ENCODE data around the gene LARP1B.
"Not testable (repeated sequence)": the region's sequence is repeated elsewhere in the genome, so short reads cannot be mapped to it uniquely, and the experiment has no call there.

DNA sequence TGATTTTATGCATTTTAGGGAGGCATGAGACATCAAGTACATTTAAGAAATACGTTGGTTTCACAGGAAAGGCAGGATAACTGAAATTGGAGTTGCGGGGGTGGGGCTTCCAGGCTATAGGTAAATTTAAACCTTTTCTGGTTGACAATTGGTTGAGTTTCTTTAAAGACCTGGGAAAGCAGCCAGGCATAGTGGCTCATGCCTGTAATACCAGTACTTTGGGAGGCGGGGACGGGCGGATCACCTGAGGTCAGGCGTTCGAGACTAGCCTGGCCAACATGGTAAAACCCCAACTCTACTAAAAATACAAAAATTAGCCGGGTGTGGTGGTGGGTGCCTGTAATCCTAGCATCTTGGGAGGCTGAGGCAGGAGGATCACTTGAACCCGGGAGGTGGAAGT is 6.2 kb upstream of the LARP1B start:
- TF ChIP-seq, protein P1, sequence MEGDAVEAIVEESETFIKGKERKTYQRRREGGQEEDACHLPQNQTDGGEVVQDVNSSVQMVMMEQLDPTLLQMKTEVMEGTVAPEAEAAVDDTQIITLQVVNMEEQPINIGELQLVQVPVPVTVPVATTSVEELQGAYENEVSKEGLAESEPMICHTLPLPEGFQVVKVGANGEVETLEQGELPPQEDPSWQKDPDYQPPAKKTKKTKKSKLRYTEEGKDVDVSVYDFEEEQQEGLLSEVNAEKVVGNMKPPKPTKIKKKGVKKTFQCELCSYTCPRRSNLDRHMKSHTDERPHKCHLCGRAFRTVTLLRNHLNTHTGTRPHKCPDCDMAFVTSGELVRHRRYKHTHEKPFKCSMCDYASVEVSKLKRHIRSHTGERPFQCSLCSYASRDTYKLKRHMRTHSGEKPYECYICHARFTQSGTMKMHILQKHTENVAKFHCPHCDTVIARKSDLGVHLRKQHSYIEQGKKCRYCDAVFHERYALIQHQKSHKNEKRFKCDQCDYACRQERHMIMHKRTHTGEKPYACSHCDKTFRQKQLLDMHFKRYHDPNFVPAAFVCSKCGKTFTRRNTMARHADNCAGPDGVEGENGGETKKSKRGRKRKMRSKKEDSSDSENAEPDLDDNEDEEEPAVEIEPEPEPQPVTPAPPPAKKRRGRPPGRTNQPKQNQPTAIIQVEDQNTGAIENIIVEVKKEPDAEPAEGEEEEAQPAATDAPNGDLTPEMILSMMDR (IDR thresholded peaks at IDR 0.05): not testable (repeated sequence)
- TF ChIP-seq POLR2A, POLR2AphosphoS5 (IDR thresholded peaks at IDR 0.05): not testable (repeated sequence)
